CD4-positive, alpha-beta T cell treated with Interleukin-10 for 1 hour (primary cell): ENCODE data around the gene CLEC6A.
A peak's percentile ranks its signal among the peaks of the same experiment; 100 is the strongest.
"Not testable (repeated sequence)": the region's sequence is repeated elsewhere in the genome, so short reads cannot be mapped to it uniquely, and the experiment has no call there.

Experiments used
- DNase-seq: peaks from one replicate; pipeline ENCODE4 v3.0.0-alpha.2; 2020

CLEC6A gene

GRCh38 chr12:8455727-8456360 is at the start of gene CLEC6A:
TSS of gene CLEC6A (plus strand) at chr12:8455962. CDS start at chr12:8456112, 150 bp downstream.
- no peak for DNase-seq

GRCh38 chr12:8419576-8419975 is 36.2 kb upstream of the CLEC6A start:
- not testable (repeated sequence) for DNase-seq

- DNase-seq: no peak
Observed at GRCh38 chr12:8420506-8420905, 35.3 kb upstream of the CLEC6A start.

- DNase-seq: not testable (repeated sequence)
Observed at GRCh38 chr12:8444536-8445278, 11.1 kb upstream of the CLEC6A start.

GRCh38 chr12:8445731-8446130 is 10.0 kb upstream of the CLEC6A start:
- DNase-seq: no peak

GRCh38 chr12:8446642-8447547 is 8.9 kb upstream of the CLEC6A start:
- no peak for DNase-seq

GRCh38 chr12:8449355-8449859 is 6.4 kb upstream of the CLEC6A start:
- no peak for DNase-seq

- no peak for DNase-seq
Observed at GRCh38 chr12:8452036-8452435, 3.7 kb upstream of the CLEC6A start.

GRCh38 chr12:8453021-8453513 is 2.7 kb upstream of the CLEC6A start:
- DNase-seq: no peak

- DNase-seq: no peak
Observed at GRCh38 chr12:8453796-8454195, 2.0 kb upstream of the CLEC6A start.

GRCh38 chr12:8455271-8455670 is 491 bp upstream of the CLEC6A start:
- DNase-seq: no peak

- DNase-seq: no peak
Observed at GRCh38 chr12:8461426-8461825, 5.7 kb downstream of the CLEC6A start.

GRCh38 chr12:8465301-8465996 is 9.7 kb downstream of the CLEC6A start:
- no peak for DNase-seq

GRCh38 chr12:8466241-8466640 is 10.5 kb downstream of the CLEC6A start:
- DNase-seq: no peak

GRCh38 chr12:8471090-8471489 is 15.3 kb downstream of the CLEC6A start:
- no peak for DNase-seq

GRCh38 chr12:8475508-8476203 is 19.9 kb downstream of the CLEC6A start:
- DNase-seq: no peak

- no peak for DNase-seq
Observed at GRCh38 chr12:8482571-8483061, 26.9 kb downstream of the CLEC6A start.

- DNase-seq: no peak
Observed at GRCh38 chr12:8483079-8483478, 27.3 kb downstream of the CLEC6A start.

- no peak for DNase-seq
Observed at GRCh38 chr12:8491646-8492530, 36.1 kb downstream of the CLEC6A start.

GRCh38 chr12:8493084-8493483 is 37.3 kb downstream of the CLEC6A start:
- DNase-seq: peak; percentile 36

- DNase-seq: not testable (repeated sequence)
Observed at GRCh38 chr12:8495671-8496070, 39.9 kb downstream of the CLEC6A start.
